NCI-H2107 treated with DMSO at 0.1 percent for 48 hours (cell line): ENCODE measurements around the gene SLC25A53.
"Not testable (repeated sequence)": the region's sequence is repeated elsewhere in the genome, so short reads cannot be mapped to it uniquely, and the experiment has no call there.

ENCODE experiments used
- DNase-seq: peaks from one replicate; lab custom pipeline; 2025; ENCODE audit not compliant: unreplicated experiment; lab: John Stamatoyannopoulos, UW

SLC25A53 gene

GRCh38 chrX:104075778-104076445 is 80.9 kb downstream of the SLC25A53 start, which contains the start of gene TMSB15C:
Gene TMSB15C (minus strand): TSS chrX:104076236.
- DNase-seq, result not testable (repeated sequence)

GRCh38 chrX:104062636-104063035 is 94.2 kb downstream of the SLC25A53 start:
- DNase-seq, result not testable (repeated sequence)

GRCh38 chrX:104054956-104055355 is 101.9 kb downstream of the SLC25A53 start:
- DNase-seq, result not testable (repeated sequence)
